ENCODE data around the gene HEXIM2.
"Not testable (repeated sequence)": the region's sequence is repeated elsewhere in the genome, so short reads cannot be mapped to it uniquely, and the experiment has no call there.

The HEXIM2 gene

DNA sequence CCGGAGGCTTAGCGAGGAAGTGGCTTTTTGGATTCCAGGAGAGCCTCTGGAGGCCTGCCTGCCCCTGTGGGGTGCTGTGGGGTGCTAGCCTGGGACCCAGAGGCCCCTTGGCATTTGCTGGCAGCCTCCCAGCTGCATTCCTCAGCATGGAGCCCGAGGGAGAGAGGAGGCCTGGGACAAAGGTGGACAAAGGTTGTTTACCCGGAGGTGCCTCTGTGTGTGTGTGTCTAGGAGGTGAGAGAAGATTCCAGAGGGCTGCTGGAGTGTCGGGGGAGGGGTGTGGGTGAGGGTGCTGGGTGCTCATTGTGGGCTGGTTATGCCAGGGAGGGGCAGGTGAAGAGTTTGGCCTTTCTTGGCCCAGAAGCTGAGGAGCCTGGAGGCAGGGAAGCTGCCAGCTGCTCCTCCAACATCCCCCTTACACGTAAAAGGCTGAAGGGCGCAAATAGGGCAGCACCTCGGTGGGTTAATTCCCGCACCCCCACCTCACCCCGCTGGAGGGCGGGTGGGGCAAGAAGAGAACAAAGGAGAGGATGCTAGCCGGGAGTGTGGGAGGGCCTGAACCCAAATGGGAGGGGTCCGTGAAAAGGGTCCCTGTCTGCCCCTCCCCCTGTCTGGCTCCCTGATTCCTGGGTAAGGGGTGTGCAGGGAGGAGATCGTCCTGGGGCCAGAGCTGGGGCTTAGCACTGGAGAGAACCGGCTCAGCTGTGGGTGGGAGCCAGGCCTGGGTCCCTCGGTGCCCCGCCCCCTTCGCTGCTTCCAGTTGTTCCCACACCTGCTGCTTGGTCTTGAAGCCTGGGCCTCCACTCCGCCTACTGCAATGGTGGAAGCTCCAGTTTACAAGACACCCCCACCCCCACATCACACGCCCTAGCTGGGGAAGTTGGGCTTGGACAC is 9.9 kb downstream of the HEXIM2 start:
- DNase-seq, result no peak

DNA sequence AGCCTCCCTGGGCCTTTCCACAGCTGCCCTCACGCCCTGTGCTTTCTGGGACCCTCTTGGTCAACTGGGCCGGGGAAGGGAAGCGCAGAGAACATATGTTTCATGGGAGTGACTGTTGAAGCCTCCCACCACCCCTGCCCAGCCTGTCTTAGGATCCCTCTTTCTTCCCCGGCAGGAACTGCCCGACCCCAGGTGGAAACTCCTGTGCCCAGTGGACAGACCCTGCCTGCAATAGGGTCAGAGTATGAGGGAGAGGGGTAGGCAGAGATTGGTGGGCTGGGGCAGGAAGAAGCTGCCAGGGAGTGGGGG is 10.5 kb downstream of the HEXIM2 start:
- no peak for DNase-seq

DNA sequence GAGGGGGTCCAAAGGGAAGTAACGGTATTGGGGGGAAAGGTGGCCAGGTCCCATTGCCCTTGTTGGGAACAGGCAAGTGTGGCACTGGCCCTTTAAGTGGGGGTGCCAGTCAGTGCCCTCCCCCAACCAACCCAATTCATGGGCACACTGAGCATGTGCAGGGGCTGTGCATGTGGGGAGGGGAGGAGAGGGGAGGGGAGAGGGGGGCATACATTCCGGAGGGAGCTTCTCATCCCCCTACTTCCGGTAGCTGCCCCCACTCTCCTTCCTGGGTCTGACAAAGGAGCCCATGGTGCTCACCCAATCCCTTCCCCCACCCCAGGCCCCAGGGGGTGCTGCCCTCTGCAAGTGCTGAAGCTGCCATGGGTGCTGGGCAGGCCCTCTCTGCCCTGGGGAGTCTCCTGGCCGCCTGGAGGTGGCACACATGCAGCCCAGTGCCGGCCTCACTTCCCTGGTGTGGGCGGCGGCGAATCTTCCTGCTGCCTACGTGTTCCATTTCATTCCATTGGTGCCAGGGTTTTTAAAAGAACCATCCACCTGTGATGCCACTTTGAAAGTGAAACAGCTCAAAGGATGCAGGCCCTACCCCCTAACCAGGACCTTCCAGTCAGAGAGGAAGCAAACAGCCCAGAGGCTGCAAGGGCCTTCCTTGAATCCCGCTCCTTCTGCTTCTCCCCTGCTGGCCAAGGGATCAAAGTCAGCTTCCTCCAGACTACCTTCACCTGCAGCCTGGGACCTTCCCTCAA is 11.0 kb downstream of the HEXIM2 start:
- peak; percentile 62 for DNase-seq

DNA sequence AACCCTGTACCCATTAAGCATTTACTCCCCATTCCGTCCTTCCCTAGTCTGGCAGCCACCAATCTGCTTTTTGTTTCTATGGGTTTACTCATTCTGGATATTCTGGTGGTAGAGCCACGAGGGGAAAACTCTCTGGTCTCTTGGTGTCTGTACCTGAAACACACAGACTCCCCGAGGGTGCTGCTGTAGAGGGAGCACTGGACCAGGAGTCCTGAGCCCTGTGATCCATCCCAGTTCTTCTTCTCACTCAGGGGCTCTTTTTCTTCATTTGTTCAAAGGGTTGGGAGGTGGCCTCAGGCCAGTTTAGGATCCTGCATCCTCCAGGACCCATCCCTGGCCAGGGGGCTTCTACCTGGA is 14.1 kb downstream of the HEXIM2 start:
- no peak for DNase-seq

DNA sequence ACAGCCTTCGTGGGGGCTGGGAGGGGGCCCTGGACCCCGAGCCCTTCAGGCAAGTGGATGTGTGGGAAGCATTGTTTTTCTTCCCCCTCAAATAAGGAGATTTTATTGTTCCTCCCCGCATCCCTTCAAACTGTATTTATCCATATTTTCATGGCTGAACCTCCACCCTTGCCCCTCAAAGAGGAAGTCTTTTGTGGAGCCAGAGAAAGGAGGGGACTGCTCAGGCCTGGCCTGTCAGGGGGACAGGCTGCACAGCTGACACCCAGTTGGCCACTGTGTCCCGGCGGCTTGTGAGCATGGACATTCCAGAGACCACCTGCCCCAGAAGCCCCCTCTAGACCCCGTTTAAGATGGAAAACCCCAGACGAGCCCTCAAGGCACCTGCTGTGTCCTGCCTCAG is 15.9 kb downstream of the HEXIM2 start:
- DNase-seq, result no peak

DNA sequence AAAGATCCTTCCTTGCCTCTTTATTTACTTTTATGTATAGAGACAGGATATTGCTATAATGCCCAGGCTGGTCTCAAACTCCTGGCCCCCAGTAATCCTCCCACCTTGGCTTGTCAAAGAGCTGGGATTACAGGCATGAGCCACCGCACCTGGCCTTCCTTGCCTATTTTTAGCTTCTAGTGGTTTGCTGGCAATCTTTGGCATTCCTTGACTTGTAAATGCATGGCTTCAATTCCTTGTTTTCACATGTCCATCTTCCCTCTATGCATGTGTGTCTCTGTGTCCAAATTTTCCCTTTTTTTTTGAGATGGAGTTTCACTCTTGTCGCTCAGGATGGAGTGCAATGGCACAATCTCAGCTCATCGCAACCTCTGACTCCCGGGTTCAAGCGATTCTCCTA is 22.5 kb downstream of the HEXIM2 start:
- no peak for DNase-seq

DNA sequence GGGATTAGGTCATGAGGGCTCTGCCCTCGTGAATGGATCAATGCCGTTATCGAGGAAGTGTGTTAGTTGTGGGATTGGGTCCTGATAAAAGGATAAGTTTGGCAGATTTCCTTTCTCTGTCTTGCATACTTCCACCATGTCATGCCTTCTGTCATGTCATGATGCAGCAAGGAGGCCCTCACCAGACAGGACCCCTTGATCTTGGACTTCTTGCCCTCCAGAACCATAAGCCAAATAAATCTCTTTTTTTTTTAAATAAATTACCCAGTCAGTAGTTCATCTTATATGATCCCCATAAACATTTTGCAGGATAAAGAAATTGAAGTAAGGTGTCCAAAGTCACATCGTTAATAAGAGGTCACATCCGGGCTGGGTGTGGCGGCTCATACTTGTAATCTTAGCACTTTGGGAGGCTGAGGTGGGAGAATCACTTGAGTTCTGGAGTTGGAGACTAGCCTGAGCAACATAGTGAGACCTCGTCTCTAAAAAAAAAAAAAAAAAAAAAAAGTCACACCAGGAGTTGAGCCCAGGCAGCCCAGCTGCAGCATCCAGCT is 25.2 kb downstream of the HEXIM2 start:
- no peak for DNase-seq

DNA sequence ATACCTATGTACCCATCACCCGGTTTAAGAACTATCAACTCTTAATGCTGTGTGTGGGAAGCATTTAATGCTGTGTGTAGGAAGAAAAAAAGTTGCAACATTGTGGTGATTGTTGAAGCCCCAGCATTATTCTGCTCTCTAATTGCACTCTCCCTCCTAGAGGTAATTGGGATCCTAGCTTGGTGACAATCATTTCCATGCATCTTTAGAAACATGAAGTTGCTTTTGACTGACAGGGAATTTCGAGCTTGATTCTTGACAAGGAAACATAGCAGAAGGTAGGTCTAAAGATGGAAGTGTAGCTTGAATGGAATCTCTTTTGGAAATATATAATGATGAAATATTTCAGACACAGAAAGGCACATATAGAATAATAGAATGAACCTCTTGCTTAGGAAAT is 27.3 kb downstream of the HEXIM2 start:
- no peak for DNase-seq

DNA sequence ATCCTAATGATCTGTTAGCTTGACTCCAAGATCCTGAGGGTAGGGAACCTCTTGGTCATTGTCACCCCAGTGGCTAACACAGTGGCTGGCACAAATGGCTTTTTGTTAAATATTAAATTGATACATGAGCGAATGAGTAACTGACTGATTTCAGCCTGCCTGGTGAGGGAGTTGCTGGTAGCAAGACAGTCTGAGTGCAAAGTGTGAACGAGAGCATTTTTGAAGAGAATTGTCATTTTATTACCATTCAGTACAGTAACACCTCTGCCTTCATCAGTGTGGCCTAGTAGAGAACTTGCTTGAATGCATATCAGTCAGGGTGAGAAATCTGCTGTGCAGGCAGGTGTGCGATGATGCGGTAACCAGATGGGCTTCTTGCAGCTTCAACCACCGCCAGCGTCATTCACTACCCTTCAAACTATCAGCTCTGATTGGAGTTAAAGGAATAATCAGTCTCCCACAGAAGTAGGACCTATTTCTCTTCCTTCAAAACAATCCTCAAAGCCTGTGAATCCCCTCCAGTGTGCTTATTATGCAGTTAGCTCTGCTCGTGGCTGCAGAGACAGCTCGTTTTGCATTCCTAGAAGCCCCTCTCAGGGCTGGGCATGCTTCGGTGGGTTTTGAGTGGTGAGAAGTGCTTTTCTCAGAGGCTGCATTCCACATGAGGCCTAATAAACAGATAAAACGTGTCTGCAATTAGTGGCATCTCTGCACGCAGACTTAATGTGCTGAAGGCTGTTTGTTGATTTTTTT is 29.0 kb downstream of the HEXIM2 start:
- no peak for DNase-seq

DNA sequence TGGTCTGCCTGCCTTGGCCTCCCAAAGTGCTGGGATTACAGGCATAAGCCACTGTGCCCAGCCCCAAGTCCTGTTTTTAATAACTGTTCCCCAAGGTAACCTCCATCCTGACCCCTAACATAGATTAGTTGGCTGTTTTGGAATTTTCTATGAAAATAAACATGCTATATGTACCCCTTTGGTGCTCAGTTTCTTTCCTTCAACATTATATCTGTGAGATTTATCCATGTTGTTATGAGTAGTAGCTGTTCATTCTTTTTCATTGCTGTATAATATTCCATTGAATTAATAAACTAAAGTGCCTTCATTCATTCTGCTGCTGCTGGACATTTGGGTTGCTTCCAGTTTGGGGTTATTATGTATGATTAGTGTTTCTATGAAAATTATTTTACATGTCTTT is 33.7 kb downstream of the HEXIM2 start:
- DNase-seq, result no peak

DNA sequence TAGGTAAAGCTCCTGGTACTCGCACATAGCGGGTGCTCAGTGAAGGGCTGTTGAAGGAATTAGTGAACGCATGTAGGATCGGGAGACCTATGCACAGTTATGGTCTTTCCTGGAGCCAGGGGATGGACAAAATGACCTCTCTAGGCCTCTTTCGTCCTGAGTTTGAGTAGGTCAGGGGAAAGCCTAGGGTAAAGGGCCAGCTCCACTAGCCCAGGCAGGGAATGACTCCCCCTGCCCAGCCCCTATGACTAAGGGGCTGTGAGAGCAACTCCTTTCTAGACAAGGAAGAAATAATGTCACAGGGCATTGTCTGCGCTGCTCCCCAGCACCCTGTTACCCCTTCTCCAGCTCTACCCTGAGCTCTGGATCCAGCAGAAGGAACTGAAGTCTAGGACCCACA is 35.4 kb downstream of the HEXIM2 start:
- no peak for DNase-seq

DNA sequence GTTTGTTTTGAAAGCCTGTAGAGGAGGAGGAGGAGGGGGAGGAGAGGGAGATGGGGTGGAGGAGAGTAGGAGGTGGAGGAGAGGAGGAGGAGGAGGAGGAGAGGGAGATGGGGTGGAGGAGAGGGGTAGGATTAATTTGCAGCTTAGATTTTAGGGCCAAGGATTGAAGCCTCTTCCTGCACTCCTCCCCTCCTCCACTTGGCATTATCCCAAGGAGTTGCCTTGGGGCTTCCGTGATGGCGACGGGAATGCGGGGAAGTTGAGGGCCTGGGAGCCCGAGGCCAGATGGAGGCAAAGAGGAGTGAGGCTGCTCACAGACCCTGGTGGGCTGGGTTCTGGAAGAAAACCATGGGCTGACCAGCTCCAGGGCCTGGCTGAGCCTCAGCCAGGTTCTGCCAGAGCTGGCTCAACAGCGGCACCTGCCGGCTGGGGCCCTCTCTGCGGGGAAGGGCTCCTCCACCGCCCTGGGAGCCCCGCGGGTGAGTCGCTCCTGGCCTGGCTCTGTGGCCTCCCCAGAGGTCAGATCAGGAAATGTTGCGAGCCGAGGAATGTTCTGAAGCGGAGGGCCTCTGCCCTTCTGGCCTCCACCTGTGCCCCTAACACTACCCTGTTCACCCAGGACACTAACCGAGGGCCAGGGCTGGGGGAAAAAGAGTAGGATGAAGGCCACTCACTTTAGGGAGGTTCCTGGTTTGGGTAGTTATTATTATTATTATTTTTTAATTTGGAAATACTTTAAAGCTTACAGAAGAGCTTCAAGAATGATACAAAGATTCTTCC is 36.1 kb downstream of the HEXIM2 start:
- peak; percentile 89 for DNase-seq

DNA sequence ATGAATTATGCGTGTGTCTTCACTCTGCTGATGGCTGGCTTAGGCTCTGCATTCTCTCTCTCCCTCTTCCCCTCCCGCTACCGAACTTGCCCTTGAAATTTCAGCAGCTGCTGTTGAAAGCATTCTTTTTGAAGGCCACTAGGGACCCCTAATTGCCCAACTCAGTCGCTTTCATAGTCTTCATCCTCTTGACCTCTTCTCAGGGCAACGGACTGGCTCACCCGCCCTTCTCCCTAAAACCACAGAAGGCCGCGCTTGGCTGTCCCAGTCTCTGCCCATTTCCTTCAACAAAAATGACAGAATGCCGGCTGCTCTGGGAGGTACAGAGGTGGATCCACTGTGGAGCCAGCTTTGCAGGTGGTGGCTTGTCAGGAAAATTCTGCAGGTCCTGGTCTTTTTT is 39.0 kb downstream of the HEXIM2 start:
- no peak for DNase-seq

DNA sequence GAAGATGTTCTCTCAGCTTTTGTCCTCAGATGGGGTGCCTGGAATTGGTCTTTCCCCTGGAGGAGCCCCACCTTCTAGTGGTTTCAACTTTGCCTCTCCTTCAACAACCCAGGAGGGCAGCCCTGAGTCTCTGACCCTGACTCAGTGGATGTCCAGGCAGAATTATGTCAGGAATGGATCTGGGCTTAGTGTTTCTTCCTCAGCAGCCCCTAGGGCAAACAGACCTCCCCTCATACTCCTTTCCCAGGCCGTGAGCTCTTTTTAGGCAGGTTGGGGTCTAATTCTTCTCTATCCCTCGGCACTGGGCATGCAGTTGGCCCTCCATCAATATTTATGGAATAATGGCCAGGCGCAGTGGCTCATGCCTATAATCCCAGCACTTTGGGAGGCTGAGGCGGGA is 39.8 kb downstream of the HEXIM2 start:
- no peak for DNase-seq

DNA sequence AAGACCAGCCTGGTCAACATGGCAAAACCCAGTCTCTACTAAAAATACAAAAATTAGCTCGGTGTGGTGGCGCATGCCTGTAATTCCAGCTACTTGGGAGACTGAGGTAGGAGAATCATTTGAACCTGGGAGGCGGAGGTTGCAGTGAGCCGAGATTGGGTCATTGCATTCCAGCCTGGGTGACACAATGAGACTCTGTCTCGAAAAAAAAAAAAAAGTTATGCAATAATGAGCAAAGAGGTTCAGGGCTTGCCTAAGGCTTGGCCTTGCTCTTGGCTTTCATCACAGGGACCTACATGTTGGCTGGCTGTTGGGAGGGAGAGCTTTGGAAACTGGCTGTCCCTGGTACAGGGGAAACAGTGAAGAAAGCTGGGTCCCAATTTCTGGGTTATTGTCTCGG is 40.2 kb downstream of the HEXIM2 start:
- not testable (repeated sequence) for DNase-seq

DNA sequence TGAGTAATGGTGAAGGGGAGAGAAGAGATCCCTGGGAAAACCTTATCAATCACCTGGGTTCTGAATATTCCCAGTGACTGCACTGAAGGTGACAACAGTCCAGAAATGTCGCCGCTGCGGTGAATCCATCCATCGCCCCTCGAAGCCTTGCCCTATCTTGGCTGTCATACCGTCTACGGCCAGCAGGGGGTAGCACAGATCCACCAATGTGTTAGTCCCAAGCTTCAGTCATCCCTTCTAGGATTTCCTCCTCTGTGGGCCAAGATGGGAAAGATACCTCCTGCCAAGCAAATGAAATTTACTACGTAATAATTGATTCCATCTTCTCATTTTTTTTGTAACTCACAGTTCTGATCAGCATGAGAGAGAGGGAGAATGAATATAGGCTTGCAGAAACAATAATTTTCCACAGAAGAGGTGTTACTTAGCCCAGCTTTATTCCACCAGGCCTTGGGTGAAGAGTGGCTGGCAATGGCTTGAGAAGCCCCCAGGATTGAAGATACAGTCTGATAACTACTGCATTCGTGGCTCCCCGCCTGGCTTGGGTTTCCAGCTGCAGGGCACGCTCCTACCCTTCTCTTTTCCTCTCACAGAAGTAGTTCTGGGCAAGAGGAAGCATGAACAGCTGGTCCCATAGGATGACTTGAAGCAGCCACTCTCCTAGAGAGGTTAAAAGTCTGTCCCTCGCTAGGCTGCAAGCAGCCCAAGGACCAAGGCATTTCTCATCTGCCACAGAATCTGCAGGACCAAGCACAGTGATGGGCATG is 57.4 kb downstream of the HEXIM2 start:
- peak; percentile 83 for DNase-seq
